Lung (tissue), 12 donors: ENCODE measurements around the gene PALLD. TPM values are rescaled to one million over a fixed set of nuclear protein-coding genes. Genes with fewer than 3 reads are reported as not detected.

Experiments used
- ATAC-seq: fragments of 200-7000 bp; cut with Tn5 transposase; one replicate; pipeline ENCODE4 v1.9.1; 2020; ENCODE audit warnings: moderate number of reproducible peaks; ENCODE audit not compliant: insufficient read depth, low FRiP score
- DNase-seq, 3 donors: peaks; one replicate each; pipeline ENCODE4 v3.0.0-alpha.2; 2013 to 2017
- H3K27ac ChIP-seq, 2 donors: one replicate each; pipeline ENCODE4 v1.5.1; 2013; ENCODE audit warnings: mild to moderate bottlenecking in 2 of 2, moderate library complexity in 2 of 2, control low read depth in 1 of 2, inconsistent platforms in 1 of 2, low read depth in 1 of 2, low read length in 1 of 2
- H3K27me3 ChIP-seq, 3 donors: one replicate each; pipeline ENCODE4 v1.5.1; 2013; ENCODE audit warnings: low read length in 2 of 3; ENCODE audit not compliant: control insufficient read depth in 3 of 3, insufficient read depth in 3 of 3
- H3K36me3 ChIP-seq, 4 donors: one replicate each; pipeline ENCODE4 v1.5.1; 2013; ENCODE audit warnings: low read length in 4 of 4, mild to moderate bottlenecking in 1 of 4, moderate library complexity in 1 of 4; ENCODE audit not compliant: control insufficient read depth in 4 of 4, insufficient read depth in 4 of 4
- H3K4me1 ChIP-seq, 5 donors: one replicate each; pipeline ENCODE4 v1.5.1; 2013; ENCODE audit warnings: low read length in 5 of 5, mild to moderate bottlenecking in 2 of 5, moderate library complexity in 1 of 5; ENCODE audit not compliant: control insufficient read depth in 5 of 5, insufficient read depth in 5 of 5
- H3K4me3 ChIP-seq: one replicate; pipeline ENCODE4 v1.5.1; 2013; ENCODE audit warnings: mild to moderate bottlenecking, control low read depth, moderate library complexity
- H3K9ac ChIP-seq, 2 donors: one replicate each; pipeline ENCODE4 v1.5.1; 2013; ENCODE audit warnings: low read length in 2 of 2, control low read depth in 1 of 2; ENCODE audit not compliant: insufficient read depth in 1 of 2
- H3K9me3 ChIP-seq, 4 donors: one replicate each; pipeline ENCODE4 v1.5.1; 2013; ENCODE audit warnings: low read length in 3 of 4, mild to moderate bottlenecking in 1 of 4, moderate library complexity in 1 of 4; ENCODE audit not compliant: control insufficient read depth in 4 of 4, insufficient read depth in 3 of 4
- WGBS, 2 donors: extraction: QIAGEN DNeasy Blood & Tissue Kit; methylation state at CpG; one replicate each; pipeline ENCODE4 v1.1.7; 2013; 5-methylcytosine and 5-hydroxymethylcytosine counted together
- polyA plus RNA-seq, 2 donors: library from polyadenylated mRNA; stranded (reverse); fragments of 200-250 nt; gene quantifications; one replicate each; pipeline ENCODE4 v1.2.1, GENCODE V29; 2013
- total RNA-seq, 2 donors: library from RNA; depleted of rRNA in 1 of 2; stranded (reverse); fragments of >200 nt in 1 of 2; gene quantifications; one replicate each; pipeline ENCODE4 v1.2.1, GENCODE V29; 2014 to 2021
- TF ChIP-seq, protein P1 (sequence below): IDR thresholded peaks from 2 replicates; pipeline ENCODE4 v1.5.1; 2012; ENCODE audit warnings: mild to moderate bottlenecking; ENCODE audit errors: control extremely low read depth, extremely low read depth
- donor health status: control.
- donor health status: control.
- donor health status: Bipolar disorder and iron deficiency.
- donor health status: healthy.
- donor health status: DM: yes; HTN: yes; CAD: no.

The PALLD gene
- total and polyA plus RNA-seq, 4 donors = 20.7 to 139 (median 63.0) TPM

DNA sequence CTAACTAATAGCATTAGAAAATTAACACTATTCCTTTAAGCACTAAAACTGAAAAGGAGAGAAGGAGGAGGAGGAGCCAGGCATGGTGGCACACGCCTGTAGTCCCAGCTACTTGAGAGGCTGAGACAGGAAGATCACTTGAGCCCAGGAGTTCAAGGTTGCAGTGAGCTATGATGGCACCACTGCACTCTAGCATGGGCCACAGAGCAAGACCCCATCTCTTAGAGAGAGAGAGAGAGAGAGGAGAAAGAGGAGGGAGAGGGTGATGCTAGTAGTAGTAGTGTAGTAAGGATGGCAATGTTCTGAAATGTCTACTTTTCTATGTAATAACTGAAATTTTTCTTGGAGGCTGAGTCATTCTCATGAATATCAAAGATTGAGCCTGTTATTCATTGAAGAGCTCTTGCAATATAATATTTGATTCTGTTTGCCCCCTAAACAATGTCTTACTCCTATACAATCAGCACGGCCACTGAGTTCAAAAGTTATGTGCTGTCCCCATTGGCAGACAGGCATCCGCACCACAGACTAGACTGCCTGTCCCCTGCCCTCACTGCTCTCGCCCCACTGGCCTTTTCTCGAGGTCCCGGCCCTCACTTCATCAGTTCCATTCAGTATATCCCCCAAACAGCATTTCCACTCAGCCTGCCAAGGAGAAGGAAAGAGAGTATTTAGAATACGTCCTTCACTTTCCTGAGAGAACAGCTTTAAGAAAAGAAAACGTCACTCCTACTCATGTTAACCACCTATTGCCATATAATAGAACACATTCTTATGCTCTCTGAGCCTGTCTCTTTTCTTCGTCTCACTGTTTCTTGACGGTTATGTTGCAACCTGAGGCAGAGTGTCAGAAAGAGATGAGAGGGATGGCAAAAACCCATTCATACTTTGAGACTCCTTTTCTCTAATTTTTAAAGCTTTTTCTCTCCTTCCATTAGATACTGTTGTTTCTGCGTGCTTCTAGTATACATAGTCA lies 238.1 kb downstream of the PALLD start:
- DNase-seq = peak in 2 of 3 donors; percentile 38 to 52
- Histone ChIP-seq H3K4me3 (no peak overlapping the region), H3K9me3 (no peaks in the 10 kb centered on the region), H3K27me3 (no peaks in the 10 kb centered on the region), H3K4me1 (peaks cover 0 to 40% (median 18%) of the 10 kb centered on the region in 5 donors), H3K9ac (no peak overlapping the region), H3K27ac (peak overlapping the region; percentile 50 to 84), H3K36me3 (no peaks in the 10 kb centered on the region)
- ATAC-seq = no peak
- WGBS, 2 donors = 72 to 77% methylated on average over 11 of the region's 11 CpGs
- TF ChIP-seq, protein P1, sequence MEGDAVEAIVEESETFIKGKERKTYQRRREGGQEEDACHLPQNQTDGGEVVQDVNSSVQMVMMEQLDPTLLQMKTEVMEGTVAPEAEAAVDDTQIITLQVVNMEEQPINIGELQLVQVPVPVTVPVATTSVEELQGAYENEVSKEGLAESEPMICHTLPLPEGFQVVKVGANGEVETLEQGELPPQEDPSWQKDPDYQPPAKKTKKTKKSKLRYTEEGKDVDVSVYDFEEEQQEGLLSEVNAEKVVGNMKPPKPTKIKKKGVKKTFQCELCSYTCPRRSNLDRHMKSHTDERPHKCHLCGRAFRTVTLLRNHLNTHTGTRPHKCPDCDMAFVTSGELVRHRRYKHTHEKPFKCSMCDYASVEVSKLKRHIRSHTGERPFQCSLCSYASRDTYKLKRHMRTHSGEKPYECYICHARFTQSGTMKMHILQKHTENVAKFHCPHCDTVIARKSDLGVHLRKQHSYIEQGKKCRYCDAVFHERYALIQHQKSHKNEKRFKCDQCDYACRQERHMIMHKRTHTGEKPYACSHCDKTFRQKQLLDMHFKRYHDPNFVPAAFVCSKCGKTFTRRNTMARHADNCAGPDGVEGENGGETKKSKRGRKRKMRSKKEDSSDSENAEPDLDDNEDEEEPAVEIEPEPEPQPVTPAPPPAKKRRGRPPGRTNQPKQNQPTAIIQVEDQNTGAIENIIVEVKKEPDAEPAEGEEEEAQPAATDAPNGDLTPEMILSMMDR = no peak

DNA sequence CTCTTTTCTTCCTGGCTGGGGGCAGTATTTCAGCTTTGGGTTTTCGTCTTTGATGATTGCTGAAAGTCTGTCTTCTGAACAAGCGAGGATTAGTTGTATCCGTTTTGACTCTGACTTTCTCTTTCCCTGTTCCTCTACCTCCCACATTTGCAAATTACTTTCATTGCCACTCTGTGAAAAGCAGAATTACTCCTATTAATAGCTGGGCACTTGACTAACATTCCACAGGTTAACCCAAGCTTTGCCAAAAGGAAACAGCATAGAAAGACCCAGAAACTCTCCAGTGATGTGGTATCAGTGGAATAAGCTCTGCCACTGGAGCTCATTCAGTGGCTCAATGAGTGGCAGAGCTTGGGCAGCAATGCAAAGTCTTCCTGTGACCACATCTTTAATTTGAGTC lies 238.9 kb downstream of the PALLD start:
- Histone ChIP-seq H3K9ac (no peak overlapping the region), H3K27me3 (no peaks in the 10 kb centered on the region), H3K4me1 (peaks cover 0 to 46% (median 18%) of the 10 kb centered on the region in 5 donors), H3K36me3 (no peaks in the 10 kb centered on the region), H3K4me3 (no peak overlapping the region), H3K9me3 (no peaks in the 10 kb centered on the region), H3K27ac (peak overlapping the region in 1 of 2 donors; percentile 84)
- ATAC-seq = no peak
- TF ChIP-seq, protein P1 = no peak
- WGBS, 2 donors = 73% methylated on average over 3 of the region's 3 CpGs
- DNase-seq = no peak

DNA sequence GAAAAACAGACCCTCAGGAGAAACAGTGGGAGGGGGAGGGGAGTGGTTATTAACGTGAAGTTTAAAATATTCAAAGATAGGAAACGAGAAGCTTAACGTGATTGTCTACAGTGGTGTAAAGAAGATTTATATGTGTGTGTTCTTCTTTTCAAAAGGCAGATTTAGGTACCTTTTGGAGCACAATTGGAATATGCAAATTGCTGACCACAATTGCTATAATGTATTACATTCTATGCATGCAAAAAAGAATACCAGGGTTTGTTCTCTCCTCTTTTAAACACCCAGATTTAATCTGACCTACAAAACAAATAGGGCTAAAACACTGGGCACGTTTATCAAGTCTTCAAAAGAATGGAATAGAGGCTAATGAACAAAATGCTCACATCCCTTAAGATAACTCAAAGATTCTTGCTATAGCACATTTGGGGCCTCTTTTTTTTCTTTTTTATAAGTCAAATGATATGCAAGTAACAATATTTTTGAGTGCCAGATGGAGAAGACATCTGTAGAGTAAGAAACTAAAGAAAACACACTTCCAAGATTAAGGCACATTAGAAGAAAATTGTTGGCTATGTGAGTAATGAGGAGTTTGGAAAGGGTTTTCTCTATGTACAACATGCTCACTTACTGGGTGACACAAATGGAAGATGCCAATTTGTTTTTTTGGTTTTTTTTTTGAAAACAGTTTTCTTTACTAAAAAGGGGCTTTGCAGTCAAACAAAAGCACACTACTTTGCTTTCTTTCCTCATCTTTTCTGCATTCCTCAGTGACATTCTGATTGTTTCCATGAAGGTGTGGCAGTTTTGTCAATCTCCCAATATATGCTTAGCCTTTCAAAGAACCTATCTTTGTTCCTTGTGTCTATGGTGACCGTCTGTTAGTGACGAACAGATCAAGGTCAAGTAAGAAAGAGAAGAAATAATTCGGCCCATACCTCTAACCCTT lies 240.3 kb downstream of the PALLD start:
- H3K4me1 ChIP-seq = peaks cover 3 to 43% (median 15%) of the 10 kb centered on the region in 5 donors
- DNase-seq (peak in 2 of 3 donors; percentile 73 to 78), ATAC-seq (no peak)
- no peak overlapping the region for H3K27ac ChIP-seq
- no peaks in the 10 kb centered on the region for H3K36me3 ChIP-seq
- WGBS, 2 donors = 82 to 88% methylated on average over 7 of the region's 7 CpGs
- no peaks in the 10 kb centered on the region for H3K9me3 ChIP-seq
- no peak overlapping the region for H3K4me3 ChIP-seq
- H3K9ac ChIP-seq = no peak overlapping the region
- no peaks in the 10 kb centered on the region for H3K27me3 ChIP-seq
- TF ChIP-seq, protein P1 = no peak
